ENCODE results near the gene PSG6.
"Not testable (repeated sequence)": the region's sequence is repeated elsewhere in the genome, so short reads cannot be mapped to it uniquely, and the experiment has no call there.

The PSG6 gene

GRCh38 chr19:42900561-42900960 lies 17.1 kb downstream of the PSG6 start:
- not testable (repeated sequence) for DNase-seq

- DNase-seq: not testable (repeated sequence)
Measured at GRCh38 chr19:42899674-42900073, 18.0 kb downstream of the PSG6 start.

- DNase-seq: not testable (repeated sequence)
Measured at GRCh38 chr19:42899110-42899509, 18.6 kb downstream of the PSG6 start.

GRCh38 chr19:42898656-42899055 lies 19.0 kb downstream of the PSG6 start:
- not testable (repeated sequence) for DNase-seq

GRCh38 chr19:42897729-42898128 lies 20.0 kb downstream of the PSG6 start:
- not testable (repeated sequence) for DNase-seq

GRCh38 chr19:42890446-42890845 lies 27.2 kb downstream of the PSG6 start:
- DNase-seq: not testable (repeated sequence)

GRCh38 chr19:42887876-42888445 lies 29.7 kb downstream of the PSG6 start:
- not testable (repeated sequence) for DNase-seq

GRCh38 chr19:42882730-42883129 lies 35.0 kb downstream of the PSG6 start:
- not testable (repeated sequence) for DNase-seq

GRCh38 chr19:42882010-42882409 lies 35.7 kb downstream of the PSG6 start:
- DNase-seq: not testable (repeated sequence)

GRCh38 chr19:42881279-42881678 lies 36.4 kb downstream of the PSG6 start:
- not testable (repeated sequence) for DNase-seq

GRCh38 chr19:42880621-42881020 lies 37.1 kb downstream of the PSG6 start:
- DNase-seq: not testable (repeated sequence)

GRCh38 chr19:42879613-42880012 lies 38.1 kb downstream of the PSG6 start, which contains the start of gene PSG1:
TSS of gene PSG1 (minus strand) at chr19:42879713. CDS start at chr19:42879581, 132 bp downstream.
- no peak for DNase-seq

GRCh38 chr19:42876596-42876995 lies 41.1 kb downstream of the PSG6 start:
- not testable (repeated sequence) for DNase-seq

GRCh38 chr19:42875881-42876280 lies 41.8 kb downstream of the PSG6 start:
- not testable (repeated sequence) for DNase-seq

GRCh38 chr19:42874901-42875813 lies 42.5 kb downstream of the PSG6 start:
- DNase-seq: not testable (repeated sequence)

- not testable (repeated sequence) for DNase-seq
Measured at GRCh38 chr19:42874136-42874535, 43.6 kb downstream of the PSG6 start.

- DNase-seq: no peak
Measured at GRCh38 chr19:42872608-42873007, 45.1 kb downstream of the PSG6 start.

- DNase-seq: no peak
Measured at GRCh38 chr19:42857544-42857867, 60.2 kb downstream of the PSG6 start.

- not testable (repeated sequence) for DNase-seq
Measured at GRCh38 chr19:42856866-42857543, 60.7 kb downstream of the PSG6 start.

- not testable (repeated sequence) for DNase-seq
Measured at GRCh38 chr19:42854745-42855144, 62.9 kb downstream of the PSG6 start.

GRCh38 chr19:42853231-42853630 lies 64.5 kb downstream of the PSG6 start:
- not testable (repeated sequence) for DNase-seq

- DNase-seq: not testable (repeated sequence)
Measured at GRCh38 chr19:42852821-42853220, 64.9 kb downstream of the PSG6 start.

Measured in activated CD4-positive, alpha-beta T cell treated with anti-CD3 and anti-CD28 coated beads, Interleukin-2, amount 50 U/mL, for 16 hours (primary cell).